ENCODE results near the gene EGFL6.
A peak's percentile ranks its signal among the peaks of the same experiment; 100 is the strongest.
"Not testable (repeated sequence)": the region's sequence is repeated elsewhere in the genome, so short reads cannot be mapped to it uniquely, and the experiment has no call there.

EGFL6 gene

DNA sequence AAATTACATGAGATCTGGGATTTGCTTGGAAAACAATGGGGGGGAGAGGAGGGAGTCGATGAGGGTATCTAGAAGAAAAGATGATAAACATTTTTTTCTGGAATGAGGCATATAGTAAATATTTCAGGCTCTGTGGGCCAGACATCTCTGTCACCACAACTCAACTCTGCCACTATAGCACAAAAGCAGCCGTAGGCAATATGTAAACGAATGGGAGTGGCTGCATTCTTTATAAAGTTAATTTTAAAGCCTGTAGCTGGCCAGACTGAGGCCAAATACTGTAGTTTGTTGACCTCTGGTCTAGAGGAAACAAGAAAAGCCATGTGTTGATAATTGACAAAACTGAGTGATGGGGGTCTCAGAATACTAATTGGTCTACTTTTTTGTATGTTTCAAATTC, 69.4 kb downstream of the EGFL6 start:
- TF ChIP-seq, protein P1, sequence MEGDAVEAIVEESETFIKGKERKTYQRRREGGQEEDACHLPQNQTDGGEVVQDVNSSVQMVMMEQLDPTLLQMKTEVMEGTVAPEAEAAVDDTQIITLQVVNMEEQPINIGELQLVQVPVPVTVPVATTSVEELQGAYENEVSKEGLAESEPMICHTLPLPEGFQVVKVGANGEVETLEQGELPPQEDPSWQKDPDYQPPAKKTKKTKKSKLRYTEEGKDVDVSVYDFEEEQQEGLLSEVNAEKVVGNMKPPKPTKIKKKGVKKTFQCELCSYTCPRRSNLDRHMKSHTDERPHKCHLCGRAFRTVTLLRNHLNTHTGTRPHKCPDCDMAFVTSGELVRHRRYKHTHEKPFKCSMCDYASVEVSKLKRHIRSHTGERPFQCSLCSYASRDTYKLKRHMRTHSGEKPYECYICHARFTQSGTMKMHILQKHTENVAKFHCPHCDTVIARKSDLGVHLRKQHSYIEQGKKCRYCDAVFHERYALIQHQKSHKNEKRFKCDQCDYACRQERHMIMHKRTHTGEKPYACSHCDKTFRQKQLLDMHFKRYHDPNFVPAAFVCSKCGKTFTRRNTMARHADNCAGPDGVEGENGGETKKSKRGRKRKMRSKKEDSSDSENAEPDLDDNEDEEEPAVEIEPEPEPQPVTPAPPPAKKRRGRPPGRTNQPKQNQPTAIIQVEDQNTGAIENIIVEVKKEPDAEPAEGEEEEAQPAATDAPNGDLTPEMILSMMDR (IDR thresholded peaks at IDR 0.05; ENCODE audit: extremely low read depth, missing control alignments), result no peak
- no peak for DNase-seq (ENCODE audit: low spot score)

DNA sequence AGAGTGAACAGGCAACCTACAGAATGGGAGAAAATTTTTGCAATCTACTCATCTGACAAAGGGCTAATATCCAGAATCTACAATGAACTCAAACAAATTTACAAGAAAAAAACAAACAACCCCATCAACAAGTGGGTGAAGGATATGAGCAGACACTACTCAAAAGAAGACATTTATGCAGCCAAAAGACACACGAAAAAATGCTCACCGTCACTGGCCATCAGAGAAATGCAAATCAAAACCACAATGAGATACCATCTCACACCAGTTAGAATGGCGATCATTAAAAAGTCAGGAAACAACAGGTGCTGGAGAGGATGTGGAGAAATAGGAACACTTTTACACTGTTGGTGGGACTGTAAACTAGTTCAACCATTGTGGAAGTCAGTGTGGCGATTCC, 72.3 kb downstream of the EGFL6 start:
- not testable (repeated sequence) for DNase-seq (ENCODE audit: low spot score)

DNA sequence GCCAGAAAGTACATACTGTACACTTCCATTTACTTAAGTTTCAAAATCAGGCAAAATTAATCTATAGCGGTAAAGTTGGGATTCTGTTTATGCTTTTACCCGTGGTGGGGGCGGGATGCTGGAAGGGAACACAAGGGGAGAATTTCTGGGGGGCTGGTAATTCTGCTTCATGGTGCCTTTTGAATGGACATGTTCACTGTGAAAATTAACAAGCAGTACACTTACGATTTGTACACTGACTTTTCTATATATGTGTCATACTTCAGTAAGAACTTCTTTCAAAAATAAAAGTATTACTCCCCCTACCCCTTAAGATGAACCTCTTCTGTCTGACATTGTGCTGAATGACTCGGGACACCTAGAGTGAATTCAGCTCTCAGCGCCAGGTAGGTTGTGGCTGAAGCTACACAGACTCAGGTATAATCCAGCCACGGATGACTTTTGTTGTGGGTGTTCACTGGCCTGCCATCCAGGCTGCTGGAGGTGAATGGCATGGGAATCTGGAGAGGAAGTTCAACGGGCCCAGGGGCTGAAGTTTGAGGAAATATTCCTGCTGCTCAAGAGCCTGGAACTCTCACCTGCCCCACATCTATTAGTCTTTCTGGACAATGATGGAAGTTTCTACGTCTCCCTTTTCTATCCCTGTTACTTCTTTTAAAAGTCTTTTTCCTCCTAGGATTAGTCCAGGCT, 76.2 kb downstream of the EGFL6 start:
- TF ChIP-seq, protein P1 (IDR thresholded peaks at IDR 0.05; ENCODE audit: extremely low read depth, missing control alignments), result no peak
- DNase-seq (ENCODE audit: low spot score), result no peak

DNA sequence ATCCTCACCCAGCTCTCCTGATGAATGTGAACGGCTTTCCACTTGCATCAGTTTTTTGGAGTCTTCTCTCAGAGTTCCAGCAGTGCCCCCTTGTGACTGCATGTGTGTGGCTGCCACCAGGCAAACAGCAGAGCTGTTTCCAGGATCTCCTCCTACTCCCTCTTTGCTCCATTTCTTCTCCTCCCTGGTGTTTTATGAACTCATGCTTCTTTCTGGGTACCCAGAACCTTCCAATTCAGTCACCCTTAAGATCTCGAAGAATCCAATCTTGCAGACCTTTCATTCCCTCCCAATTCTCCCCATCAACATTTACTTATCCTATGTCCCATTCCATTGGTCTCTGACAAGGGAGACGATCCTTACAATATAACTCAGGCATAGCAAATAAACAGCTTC, 76.8 kb downstream of the EGFL6 start:
- TF ChIP-seq, protein P1 (IDR thresholded peaks at IDR 0.05; ENCODE audit: extremely low read depth, missing control alignments), result peak; percentile 68
- DNase-seq (ENCODE audit: low spot score), result peak; percentile 8

DNA sequence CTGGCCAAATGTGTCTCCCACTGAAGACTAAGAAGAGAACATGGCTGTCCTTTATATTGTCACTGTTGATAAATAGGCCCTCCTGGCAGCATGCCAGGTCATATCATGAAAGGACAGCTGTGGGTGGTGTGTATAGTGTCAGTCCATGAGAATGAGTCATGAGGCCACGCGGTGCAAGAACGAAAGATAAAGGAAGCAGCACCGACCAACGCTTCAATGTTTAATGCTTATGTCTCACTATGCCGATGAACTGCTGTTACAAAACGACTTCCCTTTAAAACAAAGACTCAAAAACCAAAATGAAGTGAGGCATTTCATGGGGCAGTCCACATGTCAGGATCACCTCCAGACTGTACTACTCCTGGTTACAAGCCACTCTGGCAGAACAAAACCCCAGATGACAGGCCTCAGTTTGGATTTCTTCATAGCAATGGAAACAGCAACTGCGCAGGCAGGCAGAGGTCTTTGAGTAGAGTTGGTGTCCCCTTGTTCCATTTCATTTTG, 78.4 kb downstream of the EGFL6 start:
- DNase-seq (ENCODE audit: low spot score), result no peak
- TF ChIP-seq, protein P1 (IDR thresholded peaks at IDR 0.05; ENCODE audit: extremely low read depth, missing control alignments), result no peak

DNA sequence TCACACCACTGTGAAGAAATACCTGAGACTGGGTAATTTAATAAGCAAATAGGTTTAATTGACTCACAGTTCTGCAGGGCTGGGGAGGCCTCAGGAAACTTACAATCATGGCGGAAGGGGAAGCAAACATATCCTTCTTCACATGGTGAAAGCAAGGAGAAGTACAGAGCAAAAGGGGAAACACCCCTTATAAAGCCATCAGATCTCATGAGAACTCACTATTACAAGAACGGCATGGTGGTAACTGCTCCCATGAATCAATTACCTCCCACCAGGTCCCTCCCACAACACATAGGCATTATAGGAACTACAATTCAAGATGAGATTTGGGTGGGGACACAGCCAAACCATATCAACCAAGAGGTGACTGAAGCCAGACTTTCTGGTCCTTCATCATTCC, 78.9 kb downstream of the EGFL6 start:
- DNase-seq (ENCODE audit: low spot score), result not testable (repeated sequence)

DNA sequence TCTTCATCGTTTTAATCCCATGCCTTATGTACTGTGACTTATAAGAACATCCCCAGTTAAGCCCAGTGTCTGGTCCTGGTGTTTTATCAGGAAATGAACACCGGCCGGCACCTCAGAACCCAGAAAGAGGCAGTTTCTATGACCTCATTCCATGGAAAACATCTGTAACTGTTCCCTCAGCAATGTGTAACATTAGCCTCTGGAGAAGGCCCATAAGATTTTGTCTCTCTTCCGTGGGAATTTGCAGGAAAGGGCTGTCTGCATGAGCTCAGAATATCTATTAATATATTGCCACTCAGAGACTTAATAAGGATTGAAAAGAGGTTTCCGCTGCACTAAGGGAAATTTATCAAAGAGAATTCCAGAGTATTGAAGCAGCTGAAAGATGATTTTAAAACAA, 80.4 kb downstream of the EGFL6 start:
- no peak for DNase-seq (ENCODE audit: low spot score)
- TF ChIP-seq, protein P1 (IDR thresholded peaks at IDR 0.05; ENCODE audit: extremely low read depth, missing control alignments), result no peak

DNA sequence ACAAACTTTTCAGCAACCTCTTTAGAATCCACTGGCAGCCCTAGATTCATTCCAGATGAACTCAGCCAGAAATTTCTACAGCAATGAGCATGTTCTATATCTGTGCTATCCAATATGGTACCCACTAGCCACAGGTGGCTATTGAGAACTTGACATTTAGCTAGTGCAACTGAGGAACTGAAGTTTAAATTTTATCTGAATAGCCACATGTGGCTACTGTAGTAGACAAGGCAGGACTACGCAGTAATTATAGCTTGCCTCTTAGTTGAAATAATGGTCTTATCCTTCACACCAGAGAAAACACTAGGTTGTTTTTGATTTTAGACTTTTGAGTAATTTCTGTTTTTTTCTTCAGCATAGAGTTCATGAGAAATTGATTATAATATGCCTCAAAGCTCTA, 80.9 kb downstream of the EGFL6 start:
- TF ChIP-seq, protein P1 (IDR thresholded peaks at IDR 0.05; ENCODE audit: extremely low read depth, missing control alignments), result no peak
- DNase-seq (ENCODE audit: low spot score), result no peak

All from GM20000 (cell line).